B cell (primary cell): ENCODE results near the gene GPNMB. TPM values are rescaled to one million over a fixed set of nuclear protein-coding genes. Genes with fewer than 3 reads are reported as not detected.

Experiments
- ATAC-seq: fragments of 200-7000 bp; cut with Tn5 transposase; one replicate; pipeline ENCODE4 v1.10.0; 2021; ENCODE audit warnings: low read depth, mild to moderate bottlenecking, moderate number of reproducible peaks, moderate library complexity
- CTCF ChIA-PET: fragments of 350-600 bp; sonication (Branson Sonifier 250); formaldehyde crosslinking; loops from one replicate; lab custom pipeline; 2021; ENCODE audit warnings: antibody characterized with exemption, inconsistent platforms; lab: Charles Lee
- POLR2A ChIA-PET: fragments of 350-600 bp; sonication (Branson Sonifier 250); formaldehyde crosslinking; loops from one replicate; lab custom pipeline; 2021; ENCODE audit warnings: antibody characterized with exemption; lab: Charles Lee
- DNase-seq: peaks from one replicate; pipeline ENCODE4 v3.0.0; 2013
- H2AFZ ChIP-seq: 2 replicates; pipeline ENCODE4 v1.6.1; 2012; ENCODE audit warnings: mild to moderate bottlenecking, low read depth, low read length; ENCODE audit not compliant: insufficient read depth, poor library complexity, severe bottlenecking
- H3K27ac ChIP-seq, 2 donors: 1 replicate in 1 of 2; 2 replicates in 1 of 2; pipeline ENCODE4 v1.5.1; 2012 to 2013; ENCODE audit warnings: low read length in 2 of 2, mild to moderate bottlenecking in 2 of 2, moderate library complexity in 1 of 2
- H3K27me3 ChIP-seq, 4 experiments: fragments of 200-600 bp in 1 of 4; sonication (generic) in 1 of 4; replicated peaks in 1 of 4; 1 replicate in 2 of 4; 2 replicates in 2 of 4; pipeline versions ENCODE4 v1.6.1 to v1.7.0; 2013 to 2016; ENCODE audit warnings: low read length in 3 of 4, mild to moderate bottlenecking in 2 of 4, mixed read lengths in 1 of 4, moderate library complexity in 1 of 4; ENCODE audit not compliant: insufficient read depth in 4 of 4, control insufficient read depth in 3 of 4; ENCODE audit errors: control extremely low read depth in 1 of 4
- H3K36me3 ChIP-seq, 2 experiments: replicated peaks in 1 of 2; 1 replicate in 1 of 2; 2 replicates in 1 of 2; pipeline versions ENCODE4 v1.6.1 to v1.7.1; 2013; ENCODE audit warnings: low read length in 1 of 2; ENCODE audit not compliant: insufficient read depth in 2 of 2, control insufficient read depth in 1 of 2; ENCODE audit errors: control extremely low read depth in 1 of 2, extremely low read depth in 1 of 2
- H3K4me1 ChIP-seq, 2 donors: fragments of 200-600 bp in 1 of 2; sonication (generic) in 1 of 2; 1 replicate in 1 of 2; 2 replicates in 1 of 2; pipeline versions ENCODE4 v1.5.1 to v1.6.1; 2013 to 2017; ENCODE audit warnings: low read length in 2 of 2; ENCODE audit not compliant: control insufficient read depth in 2 of 2, insufficient read depth in 2 of 2
- H3K4me2 ChIP-seq: replicated peaks from 2 replicates; pipeline ENCODE3; 2012; ENCODE audit warnings: mild to moderate bottlenecking, low read depth, low read length; ENCODE audit not compliant: poor library complexity, severe bottlenecking
- H3K4me3 ChIP-seq, 5 experiments: fragments of 200-600 bp in 1 of 5; sonication (generic) in 1 of 5; 1 replicate in 3 of 5; 2 replicates in 2 of 5; pipeline versions ENCODE4 v1.5.1 to v1.7.0; 2011 to 2016; ENCODE audit warnings: low read length in 4 of 5, mild to moderate bottlenecking in 4 of 5, low read depth in 2 of 5, control low read depth in 1 of 5, moderate library complexity in 1 of 5; ENCODE audit not compliant: insufficient read depth in 1 of 5; ENCODE audit errors: control extremely low read depth in 1 of 5, extremely low read depth in 1 of 5
- H3K79me2 ChIP-seq: fragments of 200-600 bp; sonication (generic); one replicate; pipeline ENCODE4 v1.6.0; 2016; ENCODE audit warnings: low read length; ENCODE audit not compliant: control insufficient read depth, insufficient read depth
- H3K9ac ChIP-seq: fragments of 200-600 bp; sonication (generic); 2 replicates; pipeline ENCODE4 v1.6.1; 2017; ENCODE audit warnings: mild to moderate bottlenecking, low read length, moderate library complexity
- H3K9me3 ChIP-seq, 3 donors: one replicate each; pipeline versions ENCODE4 v1.6.1 to v1.7.1; 2013; ENCODE audit warnings: low read length in 2 of 3; ENCODE audit not compliant: control insufficient read depth in 2 of 3, insufficient read depth in 1 of 3; ENCODE audit errors: control extremely low read depth in 1 of 3
- H4K20me1 ChIP-seq: 2 replicates; pipeline ENCODE4 v1.6.0; 2012; ENCODE audit warnings: mild to moderate bottlenecking, low read length; ENCODE audit not compliant: insufficient read depth, control insufficient read depth, poor library complexity, severe bottlenecking
- H3K27ac Mint-ChIP-seq: one replicate; pipeline ENCODE4 v1.8.0; 2021; ENCODE audit warnings: mixed read lengths
- H3K27me3 Mint-ChIP-seq: one replicate; pipeline ENCODE4 v1.8.0; 2021; ENCODE audit warnings: mixed read lengths
- H3K4me1 Mint-ChIP-seq: one replicate; pipeline ENCODE4 v1.8.0; 2021; ENCODE audit warnings: mixed read lengths
- H3K4me3 Mint-ChIP-seq: one replicate; pipeline ENCODE4 v1.8.0; 2021; ENCODE audit warnings: mixed read lengths
- H3K9me3 Mint-ChIP-seq: one replicate; pipeline ENCODE4 v1.8.0; 2022; ENCODE audit warnings: mixed read lengths; ENCODE audit not compliant: insufficient read depth
- CTCF ChIP-seq: fragments of 200-600 bp; IDR thresholded peaks from one replicate; pipeline ENCODE4 v1.8.0; 2022; ENCODE audit warnings: antibody characterized with exemption, mild to moderate bottlenecking
- EZH2 ChIP-seq: IDR thresholded peaks from 2 replicates; pipeline ENCODE4 v1.6.1; 2012; ENCODE audit warnings: borderline replicate concordance, low read depth, mild to moderate bottlenecking, moderate library complexity, low read length; ENCODE audit not compliant: insufficient read depth, poor library complexity, severe bottlenecking
- WGBS: methylation state at CpG from one replicate; pipeline ENCODE4 v1.1.5; 2013; ENCODE audit warnings: missing lambda C conversion rate; ENCODE audit not compliant: insufficient coverage; 5-methylcytosine and 5-hydroxymethylcytosine counted together
- intact Hi-C: fragments of 100-400 bp; cut with micrococcal nuclease; formaldehyde crosslinking; loops from one replicate; pipeline ENCODE4 v1.10.0; 2022
- polyA plus RNA-seq: library from polyadenylated mRNA; depleted of rRNA; stranded (reverse); fragments of >200 nt; gene quantifications from 2 replicates; pipeline ENCODE4 v1.2.3, GENCODE V29; 2012
- total RNA-seq, 2 donors: library from RNA; stranded (reverse); fragments of 120-200 nt in 1 of 2; gene quantifications; 1 replicate in 1 of 2; 2 replicates in 1 of 2; pipeline versions ENCODE4 v1.2.3 to v1.2.4, GENCODE V29; 2013 to 2022

GPNMB gene
- total and polyA plus RNA-seq, 2 donors (not counting 1 experiment from before 2014, with no cell fraction given), result 2.6 TPM; not detected in 1

- Histone ChIP-seq H3K4me1 (no peaks in the 10 kb centered on the region), H3K27ac (no peak overlapping the region), H4K20me1 (no peaks in the 10 kb centered on the region), H3K4me2 (no peak overlapping the region), H3K9me3 (no peaks in the 10 kb centered on the region), H3K4me3 (no peak overlapping the region), H3K36me3 (no peaks in the 10 kb centered on the region), H3K9ac (no peak overlapping the region), H3K79me2 (no peaks in the 10 kb centered on the region), H3K27me3 (no peaks in the 10 kb centered on the region), H2AFZ (no peak overlapping the region)
- WGBS, result 8% methylated on average over 2 of the region's 2 CpGs
- Mint-ChIP-seq H3K4me1 (no peaks in the 10 kb centered on the region), H3K9me3 (no peaks in the 10 kb centered on the region), H3K4me3 (no peak overlapping the region), H3K27ac (no peak overlapping the region), H3K27me3 (peaks cover 33% of the 10 kb centered on the region)
- DNase-seq, result no peak
- ATAC-seq, result no peak
- ChIA-PET CTCF (no interaction called here), POLR2A (no interaction called here)
- intact Hi-C loops, result no loop called here
- no peak for TF ChIP-seq CTCF
- no peak for TF ChIP-seq EZH2
Measured at GRCh38 chr7:23216021-23216420, 30.6 kb upstream of the GPNMB start.

GRCh38 chr7:23218196-23218595, 28.4 kb upstream of the GPNMB start:
- Histone ChIP-seq H4K20me1 (no peaks in the 10 kb centered on the region), H3K79me2 (no peaks in the 10 kb centered on the region), H3K4me3 (no peak overlapping the region), H3K27ac (no peak overlapping the region), H3K9ac (no peak overlapping the region), H3K4me1 (no peaks in the 10 kb centered on the region), H3K9me3 (no peaks in the 10 kb centered on the region), H2AFZ (no peak overlapping the region), H3K4me2 (no peak overlapping the region), H3K36me3 (no peaks in the 10 kb centered on the region), H3K27me3 (no peaks in the 10 kb centered on the region)
- ATAC-seq (no peak), DNase-seq (no peak)
- Mint-ChIP-seq H3K4me3 (no peak overlapping the region), H3K27me3 (peaks cover 26% of the 10 kb centered on the region), H3K9me3 (no peaks in the 10 kb centered on the region), H3K4me1 (no peaks in the 10 kb centered on the region), H3K27ac (no peak overlapping the region)
- ChIA-PET CTCF (no interaction called here), POLR2A (no interaction called here)
- 57% methylated on average over 2 of the region's 3 CpGs for WGBS
- TF ChIP-seq CTCF, result no peak
- no peak for TF ChIP-seq EZH2
- intact Hi-C loops, result no loop called here
